GM21381 (cell line): ENCODE data around the gene CD48.
A peak's percentile ranks its signal among the peaks of the same experiment; 100 is the strongest.
"Not testable (repeated sequence)": the region's sequence is repeated elsewhere in the genome, so short reads cannot be mapped to it uniquely, and the experiment has no call there.

Source experiments
- ATAC-seq: cut with Tn5 transposase; IDR thresholded peaks from one replicate; pipeline ENCODE4 v1.9.1; 2021; ENCODE audit warnings: mild to moderate bottlenecking, moderate library complexity; ENCODE audit not compliant: unreplicated experiment

The CD48 gene

DNA sequence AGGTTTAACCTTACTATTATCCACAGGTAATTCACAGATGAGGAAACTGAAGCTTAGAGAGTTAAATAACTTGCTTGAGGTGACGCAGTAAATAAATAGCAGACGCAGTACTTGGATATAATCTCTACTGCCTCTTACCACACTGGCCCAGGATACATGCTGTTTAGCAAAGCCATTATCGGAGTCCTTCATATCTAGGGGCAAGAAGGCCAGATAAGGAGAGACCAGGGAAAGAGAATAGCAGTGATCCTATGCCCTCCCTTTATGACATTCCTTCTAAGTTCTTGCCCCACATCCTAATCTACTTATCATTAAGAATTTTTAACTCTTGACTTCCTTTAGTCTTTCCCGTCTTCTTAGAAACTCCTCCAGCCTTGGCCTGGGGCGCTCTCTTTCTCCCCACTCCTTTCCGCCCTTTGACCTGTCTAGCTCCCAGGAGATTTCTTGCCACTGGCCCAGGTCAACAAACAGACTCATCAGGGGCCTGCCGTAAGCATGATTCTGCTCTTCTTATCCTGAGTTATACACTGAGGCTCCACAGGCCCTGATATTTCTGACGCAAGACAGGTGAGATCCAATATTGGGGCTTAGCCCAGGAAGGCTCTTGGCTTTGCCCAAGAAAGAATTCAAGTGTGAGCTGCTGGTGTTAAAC, 53.3 kb downstream of the CD48 start:
- no peak for ATAC-seq

DNA sequence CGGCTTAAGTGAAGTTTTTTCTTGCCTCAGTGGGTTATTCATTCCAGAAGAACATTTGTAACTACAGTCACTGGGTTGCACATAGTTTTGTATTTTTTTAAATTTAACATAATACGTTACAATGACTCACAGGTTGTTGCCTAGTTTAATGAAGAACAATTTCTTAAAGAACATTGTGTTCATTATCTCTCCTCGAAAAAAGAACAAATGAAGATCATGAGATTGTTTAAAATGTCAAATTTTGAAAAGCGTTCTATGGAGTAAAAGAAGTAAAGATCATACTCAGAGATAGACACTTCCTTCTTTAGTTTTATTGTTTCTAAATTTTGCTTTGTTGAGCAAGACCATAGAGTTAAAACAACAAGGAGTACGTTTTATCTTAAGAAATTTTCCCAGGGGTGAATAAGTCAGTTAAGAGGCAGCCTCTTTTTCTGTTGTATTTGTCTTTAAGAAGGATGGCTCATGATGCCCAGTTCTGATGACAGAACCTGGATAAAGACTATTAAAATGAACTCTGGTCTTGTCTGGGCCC, 54.3 kb downstream of the CD48 start:
- no peak for ATAC-seq

DNA sequence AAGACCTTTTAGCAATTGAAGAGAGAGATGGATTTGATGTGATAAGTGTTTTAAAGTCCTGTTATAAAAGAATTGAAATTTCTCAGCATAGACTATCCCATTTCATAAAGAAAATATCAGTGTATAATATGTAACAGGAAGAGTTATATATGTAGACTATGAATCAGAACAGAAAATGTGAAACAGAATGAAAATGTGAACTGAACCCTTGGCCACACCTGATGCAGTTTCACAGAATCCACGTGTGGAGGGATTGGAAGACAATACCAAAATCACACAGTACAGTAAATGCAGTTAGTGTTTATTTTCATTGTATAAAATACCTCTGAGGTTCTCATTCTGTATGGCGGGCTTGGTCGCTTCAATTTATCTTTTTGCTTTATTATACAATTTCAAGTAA, 54.9 kb downstream of the CD48 start:
- no peak for ATAC-seq

DNA sequence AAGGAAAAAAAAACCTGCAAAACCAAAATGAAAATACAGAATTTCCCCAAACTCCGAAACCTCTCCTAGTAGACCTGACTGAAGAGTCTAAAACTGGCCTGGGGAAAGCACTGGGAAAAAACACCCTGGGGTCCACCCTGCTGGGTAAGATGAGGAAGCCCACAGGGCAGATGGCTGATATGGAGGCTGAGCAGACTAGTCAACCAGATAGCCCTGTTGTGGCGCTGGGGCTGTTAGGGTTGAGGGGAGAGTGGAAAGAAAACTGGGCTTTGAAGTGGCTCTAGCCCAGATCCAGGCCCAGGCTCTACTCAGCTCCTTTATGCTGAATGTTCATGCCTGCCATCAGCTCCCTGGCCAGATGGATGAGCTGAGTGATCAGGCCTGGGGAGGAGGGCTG, 58.0 kb downstream of the CD48 start:
- no peak for ATAC-seq

GRCh38 chr1:160652924-160653619, 58.5 kb downstream of the CD48 start:
- no peak for ATAC-seq

DNA sequence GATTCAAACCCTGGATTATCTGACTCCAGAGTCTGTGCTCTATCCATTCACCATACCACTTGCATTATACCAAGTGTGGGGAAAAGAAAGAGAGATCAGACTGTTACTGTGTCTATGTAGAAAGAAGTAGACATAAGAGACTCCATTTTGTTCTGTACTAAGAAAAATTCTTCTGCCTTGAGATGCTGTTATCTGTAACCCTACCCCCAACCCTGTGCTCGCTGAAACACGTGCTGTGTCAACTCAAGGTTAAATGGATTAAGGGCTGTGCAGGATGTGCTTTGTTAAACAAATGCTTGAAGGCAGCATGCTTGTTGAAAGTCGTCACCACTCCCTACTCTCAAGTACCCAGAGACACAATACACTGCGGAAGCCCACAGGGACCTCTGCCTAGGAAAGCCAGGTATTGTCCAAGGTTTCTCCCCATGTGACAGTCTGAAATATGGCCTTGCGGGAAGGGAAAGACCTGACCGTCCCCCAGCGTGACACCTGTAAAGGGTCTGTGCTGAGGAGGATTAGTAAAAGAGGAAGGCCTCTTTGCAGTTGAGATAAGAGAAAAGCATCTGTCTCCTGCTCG, 59.5 kb downstream of the CD48 start:
- not testable (repeated sequence) for ATAC-seq

GRCh38 chr1:160651433-160652064, 60.1 kb downstream of the CD48 start:
- ATAC-seq, result no peak

GRCh38 chr1:160647329-160647720, 64.3 kb downstream of the CD48 start:
- no peak for ATAC-seq

DNA sequence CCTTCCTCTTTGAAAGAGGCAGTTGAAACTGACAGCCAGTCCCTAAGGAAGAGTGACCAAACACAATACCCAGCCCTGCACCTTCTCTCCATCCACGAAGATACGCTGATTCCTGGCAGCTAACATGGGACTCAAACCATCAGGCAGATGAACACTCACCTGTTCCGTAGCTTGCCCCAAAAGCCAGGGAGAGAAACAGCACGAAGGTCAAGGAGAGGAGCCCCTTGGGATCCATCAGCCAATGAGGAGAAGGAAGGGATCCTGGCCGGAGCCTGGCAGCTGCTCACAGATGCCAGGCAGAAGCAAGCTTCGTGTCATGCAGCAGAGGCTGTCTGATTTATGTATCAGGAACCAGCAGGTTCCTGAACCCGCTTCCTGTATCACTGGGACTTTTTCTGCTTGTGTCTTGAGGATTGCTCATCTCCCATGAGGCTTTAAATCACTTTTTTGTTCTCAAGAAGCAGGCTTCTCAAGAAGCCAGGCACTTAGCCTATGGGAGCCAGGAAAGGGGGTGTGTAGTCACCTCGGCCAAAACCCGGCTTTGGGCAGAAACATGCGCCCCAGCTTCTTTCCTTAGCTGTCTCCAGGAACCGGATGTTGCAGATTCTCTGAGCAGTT, 64.8 kb downstream of the CD48 start, which contains the start of gene SLAMF1:
Gene SLAMF1, minus strand, starts transcription at position 334 of the 618 bp plus-strand sequence. Its CDS starts 99 bp downstream, at position 235.
- peak; percentile 52 for ATAC-seq

GRCh38 chr1:160646180-160646579, 65.4 kb downstream of the CD48 start:
- ATAC-seq, result no peak

GRCh38 chr1:160645386-160646130, 66.1 kb downstream of the CD48 start:
- no peak for ATAC-seq

GRCh38 chr1:160644399-160644798, 67.2 kb downstream of the CD48 start:
- no peak for ATAC-seq

- no peak for ATAC-seq
These were observed 68.5 kb downstream of the CD48 start for GRCh38 chr1:160643138-160643537.

GRCh38 chr1:160642281-160642644, 69.4 kb downstream of the CD48 start:
- no peak for ATAC-seq

- ATAC-seq, result no peak
These were observed 70.0 kb downstream of the CD48 start for GRCh38 chr1:160641323-160642280.

GRCh38 chr1:160640359-160641123, 71.1 kb downstream of the CD48 start:
- ATAC-seq, result no peak

- ATAC-seq, result no peak
These were observed 72.0 kb downstream of the CD48 start for GRCh38 chr1:160639652-160640051.

DNA sequence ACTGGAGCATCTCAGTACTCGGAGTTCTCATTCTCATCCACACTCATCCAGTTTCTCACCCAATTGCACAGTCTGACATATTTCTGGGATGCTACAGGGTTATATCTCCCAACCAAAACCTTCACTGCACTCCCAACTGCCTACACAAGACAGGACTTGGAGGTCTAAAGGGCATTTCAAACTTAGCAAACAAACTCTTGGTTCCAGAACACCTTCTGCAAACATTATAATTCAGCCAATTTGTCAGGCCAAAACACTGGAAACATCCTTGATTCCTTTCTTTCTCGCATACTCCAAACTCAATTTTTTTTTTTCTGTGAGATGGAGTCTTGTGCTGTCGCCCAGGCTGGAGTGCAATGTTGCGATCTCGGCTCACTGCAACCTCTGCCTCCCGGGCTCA, 72.7 kb downstream of the CD48 start:
- no peak for ATAC-seq

DNA sequence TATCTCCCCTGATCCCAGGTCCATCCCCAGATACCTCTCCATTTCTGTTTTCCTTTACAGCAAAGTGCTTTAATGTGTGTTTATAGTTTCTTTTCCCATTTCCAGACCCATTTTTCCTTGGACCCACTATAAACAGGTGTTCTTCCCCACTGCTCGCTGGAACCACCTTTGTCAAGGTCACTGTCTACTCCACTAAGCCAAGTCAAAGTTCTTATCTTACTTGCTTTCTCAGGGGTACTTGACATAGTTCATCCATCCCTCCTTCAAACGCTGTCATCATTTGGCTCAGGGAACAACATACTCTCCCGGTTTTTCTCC, 73.1 kb downstream of the CD48 start:
- ATAC-seq, result no peak
